CD8-positive, alpha-beta memory T cell (primary cell): ENCODE results near the gene RNF169. TPM values are rescaled to one million over a fixed set of nuclear protein-coding genes. Genes with fewer than 3 reads are reported as not detected.
A peak's percentile ranks its signal among the peaks of the same experiment; 100 is the strongest.
"Not testable (repeated sequence)": the region's sequence is repeated elsewhere in the genome, so short reads cannot be mapped to it uniquely, and the experiment has no call there.

Experiments
- CTCF ChIA-PET: fragments of 350-600 bp; sonication (Branson Sonifier 250); formaldehyde crosslinking; loops from one replicate; lab custom pipeline; 2021; ENCODE audit warnings: antibody characterized with exemption; lab: Charles Lee
- POLR2A ChIA-PET: fragments of 350-600 bp; sonication (Branson Sonifier 250); formaldehyde crosslinking; loops from one replicate; lab custom pipeline; 2021; ENCODE audit warnings: antibody characterized with exemption; lab: Charles Lee
- DNase-seq, 5 donors: peaks; one replicate each; pipeline versions ENCODE4 v3.0.0 to v3.0.0-alpha.2; 2020 to 2022; ENCODE audit warnings: mixed read lengths in 1 of 5
- H3K27ac ChIP-seq: one replicate; pipeline ENCODE4 v1.7.0; 2013; ENCODE audit warnings: low read depth, mild to moderate bottlenecking, low read length, moderate library complexity
- H3K27me3 ChIP-seq: 2 replicates; pipeline ENCODE4 v1.7.0; 2013; ENCODE audit warnings: low read length, mild to moderate bottlenecking; ENCODE audit not compliant: insufficient read depth, poor library complexity, severe bottlenecking
- H3K36me3 ChIP-seq: 2 replicates; pipeline ENCODE4 v1.7.0; 2013; ENCODE audit warnings: mild to moderate bottlenecking, low read length, moderate library complexity; ENCODE audit not compliant: insufficient read depth
- H3K4me1 ChIP-seq: 2 replicates; pipeline ENCODE4 v1.7.0; 2013; ENCODE audit warnings: mild to moderate bottlenecking, low read length, moderate library complexity; ENCODE audit not compliant: insufficient read depth
- H3K4me3 ChIP-seq: 2 replicates; pipeline ENCODE4 v1.7.0; 2013; ENCODE audit warnings: mild to moderate bottlenecking, low read length
- H3K9me3 ChIP-seq: 2 replicates; pipeline ENCODE4 v1.7.0; 2013; ENCODE audit warnings: mild to moderate bottlenecking, low read length
- H3K27ac Mint-ChIP-seq, 8 donors: one replicate each; pipeline ENCODE4 v1.8.0; 2020 to 2021; ENCODE audit warnings: mixed read lengths in 8 of 8, mild to moderate bottlenecking in 6 of 8, inconsistent platforms in 3 of 8, moderate library complexity in 3 of 8
- H3K27me3 Mint-ChIP-seq, 2 donors: one replicate each; pipeline ENCODE4 v1.8.0; 2020 to 2021; ENCODE audit warnings: mixed read lengths in 2 of 2, mild to moderate bottlenecking in 1 of 2, moderate library complexity in 1 of 2
- H3K36me3 Mint-ChIP-seq, 3 donors: one replicate each; pipeline ENCODE4 v1.8.0; 2020 to 2021; ENCODE audit warnings: mixed read lengths in 3 of 3, inconsistent platforms in 1 of 3, mild to moderate bottlenecking in 1 of 3
- H3K4me1 Mint-ChIP-seq, 3 donors: one replicate each; pipeline ENCODE4 v1.8.0; 2020 to 2021; ENCODE audit warnings: mixed read lengths in 3 of 3, inconsistent platforms in 1 of 3, mild to moderate bottlenecking in 1 of 3
- H3K4me3 Mint-ChIP-seq, 7 donors: one replicate each; pipeline ENCODE4 v1.8.0; 2020 to 2021; ENCODE audit warnings: mixed read lengths in 7 of 7, mild to moderate bottlenecking in 6 of 7, moderate library complexity in 4 of 7, inconsistent platforms in 2 of 7
- H3K9me3 Mint-ChIP-seq, 5 donors: one replicate each; pipeline ENCODE4 v1.8.0; 2020 to 2022; ENCODE audit warnings: mixed read lengths in 5 of 5, mild to moderate bottlenecking in 3 of 5, moderate library complexity in 2 of 5, inconsistent platforms in 1 of 5
- polyA plus RNA-seq: library from polyadenylated mRNA; unstranded; fragments of 300-500 nt; fragmentation: Illumina TruSeq; gene quantifications from one replicate; pipeline ENCODE4 v1.2.3, GENCODE V29; 2021
- total RNA-seq, 2 experiments: library from RNA; stranded (reverse); gene quantifications; one replicate each; pipeline ENCODE4 v1.2.3, GENCODE V29; 2021

RNF169 gene
- total and polyA plus RNA-seq, 3 experiments from 2014 or later = 2.3 to 13.6 (median 13.4) TPM

DNA sequence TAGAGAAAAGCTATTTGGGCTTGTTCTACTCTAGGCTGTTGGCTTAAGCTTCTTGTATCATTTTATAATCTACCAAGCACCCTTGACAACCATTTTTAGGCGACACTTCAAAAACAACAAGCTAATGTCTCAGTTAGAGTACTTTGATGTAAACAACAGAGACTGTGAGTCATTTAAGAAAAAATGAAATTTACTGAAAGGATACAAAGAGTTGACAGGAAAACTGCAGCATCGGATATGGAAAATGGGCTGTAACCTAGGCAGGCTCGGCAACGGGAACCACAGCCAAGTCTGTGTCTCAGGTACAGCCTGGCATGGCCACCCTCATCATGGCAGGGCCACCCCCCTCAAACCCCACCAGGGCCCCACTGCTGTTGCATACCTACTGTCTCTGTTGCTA lies 4.4 kb upstream of the RNF169 start:
- Mint-ChIP-seq H3K36me3 (peaks cover 0 to 3% (median 0%) of the 10 kb centered on the region in 3 donors), H3K27me3 (peaks cover 3 to 4% of the 10 kb centered on the region in 2 donors), H3K4me3 (no peak overlapping the region), H3K4me1 (peaks cover 13 to 45% (median 23%) of the 10 kb centered on the region in 3 donors), H3K9me3 (no peaks in the 10 kb centered on the region), H3K27ac (peak overlapping the region in 1 of 8 donors; percentile 21)
- peaks cover 11% of the 10 kb centered on the region for H3K4me1 ChIP-seq
- DNase-seq = no peak
- H3K27ac ChIP-seq = no peak overlapping the region
- POLR2A ChIA-PET = no interaction called here
- H3K9me3 ChIP-seq = no peaks in the 10 kb centered on the region
- H3K36me3 ChIP-seq = no peaks in the 10 kb centered on the region
- H3K4me3 ChIP-seq = no peak overlapping the region
- CTCF ChIA-PET = interaction anchor here (0.8 to 1.7 kb wide), 6 partner anchors 10 to 42 kb away, joined by 3 to 6 read pairs (median 4); no protein-coding TSS in a partner anchor
- no peaks in the 10 kb centered on the region for H3K27me3 ChIP-seq

DNA sequence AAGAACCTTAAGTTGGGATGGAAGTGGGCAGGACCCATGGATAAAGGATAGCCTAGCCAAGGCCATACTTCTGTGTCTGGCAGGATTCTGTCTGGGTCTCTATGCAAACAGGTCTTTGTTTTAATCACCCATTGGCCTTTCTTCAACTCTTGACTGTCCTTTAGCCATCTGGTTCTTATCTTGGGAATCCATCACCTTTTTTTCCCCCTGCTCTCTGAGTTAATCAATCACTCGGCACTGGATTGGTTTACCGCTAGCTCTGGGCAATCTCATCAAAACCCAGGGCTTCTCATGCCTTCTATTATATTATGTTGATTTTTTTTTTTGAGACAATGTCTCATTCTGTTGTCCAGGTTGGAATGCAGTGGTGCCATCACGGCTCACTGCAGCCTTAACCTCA lies 1.8 kb upstream of the RNF169 start:
- H3K36me3 Mint-ChIP-seq = peaks cover 0 to 6% (median 3%) of the 10 kb centered on the region in 3 donors
- CTCF ChIA-PET = interaction anchor here (0.7 to 1.8 kb wide), 2 partner anchors 18 to 20 kb away, joined by 3 to 4 read pairs; no protein-coding TSS in a partner anchor

DNA sequence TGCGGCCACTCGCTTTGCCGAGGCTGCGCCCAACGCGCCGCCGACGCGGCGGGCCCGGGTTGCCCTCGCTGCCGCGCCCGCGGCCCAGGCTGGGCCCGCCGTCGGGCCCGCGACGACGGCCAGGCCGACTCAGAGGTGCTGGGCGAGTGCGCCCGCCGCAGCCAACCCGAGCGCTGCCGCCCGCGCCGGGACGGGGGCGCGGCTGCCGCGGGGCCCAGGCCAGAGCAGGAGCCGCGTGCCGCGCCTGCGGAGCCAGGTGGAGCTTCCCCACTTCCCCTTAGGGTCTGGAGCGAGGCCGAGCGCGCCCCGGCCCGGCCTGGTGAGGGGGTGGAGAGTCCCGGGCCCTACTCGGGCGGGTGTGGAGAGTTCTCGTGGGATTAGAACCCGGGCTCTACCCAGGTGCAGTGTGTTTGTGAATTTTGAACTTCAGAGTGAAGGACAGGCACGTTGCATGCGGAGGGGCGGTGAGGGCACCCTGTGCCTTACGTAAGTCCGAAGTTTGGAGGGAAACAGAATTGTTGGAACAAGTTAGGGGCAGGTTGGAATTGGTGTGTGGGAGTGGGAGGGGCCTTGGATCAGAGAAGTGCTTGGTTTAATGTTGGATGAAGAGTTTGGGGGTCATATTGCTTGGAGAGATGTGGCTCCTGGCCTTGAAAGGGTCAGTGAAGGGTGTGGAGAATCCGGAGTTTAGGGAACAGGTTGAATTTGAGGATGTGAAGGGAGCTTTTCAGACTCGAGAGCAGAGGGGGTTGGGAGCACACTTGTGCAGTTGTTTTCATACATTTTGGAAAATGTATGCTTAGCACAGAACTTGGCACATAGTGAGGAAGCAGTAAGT lies 697 bp downstream of the RNF169 start:
- H3K27me3 ChIP-seq = no peaks in the 10 kb centered on the region
- H3K27ac ChIP-seq = peak overlapping the region; percentile 85
- Mint-ChIP-seq H3K27me3 (no peaks in the 10 kb centered on the region), H3K27ac (peak overlapping the region; percentile 69 to 98 (median 94)), H3K4me1 (peaks cover 39 to 65% (median 49%) of the 10 kb centered on the region in 3 donors), H3K9me3 (no peaks in the 10 kb centered on the region), H3K36me3 (peaks cover 0 to 9% (median 3%) of the 10 kb centered on the region in 3 donors), H3K4me3 (peak overlapping the region; percentile 86 to 99 (median 95))
- POLR2A ChIA-PET = interaction anchor here (0.6 to 1.9 kb wide), 3 partner anchors 10 to 256 kb away, joined by 6 read pairs; partner anchors contain the start of gene LIPT2
- CTCF ChIA-PET = interaction anchor here (3.0 kb wide), 1 partner anchor 10 kb away, joined by 19 read pairs; no protein-coding TSS in a partner anchor
- H3K36me3 ChIP-seq = no peaks in the 10 kb centered on the region
- no peaks in the 10 kb centered on the region for H3K9me3 ChIP-seq
- DNase-seq = peak in 4 of 5 donors; percentile 33 to 60 (median 42)
- peaks cover 27% of the 10 kb centered on the region for H3K4me1 ChIP-seq
- peak overlapping the region; percentile 76 for H3K4me3 ChIP-seq

More for the DNA sequence above, 1.8 kb upstream of the RNF169 start:
- no peak overlapping the region for H3K27ac ChIP-seq
- H3K36me3 ChIP-seq = no peaks in the 10 kb centered on the region
- H3K27me3 ChIP-seq = no peaks in the 10 kb centered on the region
- peak overlapping the region in 6 of 8 donors; percentile 26 to 95 (median 68) for H3K27ac Mint-ChIP-seq
- no peak overlapping the region for H3K4me3 ChIP-seq
- H3K9me3 ChIP-seq = no peaks in the 10 kb centered on the region
- no peaks in the 10 kb centered on the region for H3K27me3 Mint-ChIP-seq
- peaks cover 26 to 54% (median 34%) of the 10 kb centered on the region in 3 donors for H3K4me1 Mint-ChIP-seq
- POLR2A ChIA-PET = no interaction called here
- DNase-seq = no peak
- peak overlapping the region in 1 of 7 donors; percentile 13 for H3K4me3 Mint-ChIP-seq
- H3K9me3 Mint-ChIP-seq = no peaks in the 10 kb centered on the region
- peaks cover 27% of the 10 kb centered on the region for H3K4me1 ChIP-seq

DNA sequence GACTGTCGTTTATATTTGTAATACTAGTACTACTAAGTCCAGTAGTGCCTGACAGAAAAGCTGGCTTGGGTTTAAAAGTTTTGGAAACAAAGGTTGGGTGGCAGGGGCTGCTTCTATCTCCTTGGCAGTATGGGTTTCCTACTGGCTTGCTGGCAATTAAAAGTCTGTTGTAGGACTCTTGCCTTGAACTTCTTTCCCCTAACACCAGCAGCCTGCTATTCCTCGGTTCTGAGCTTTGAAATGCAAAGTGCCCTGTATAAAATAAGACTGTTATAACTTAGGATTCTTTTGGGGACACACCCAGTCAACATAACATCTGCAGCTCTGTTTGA lies 1.3 kb downstream of the RNF169 start:
- peak overlapping the region; percentile 53 to 98 (median 94) for H3K27ac Mint-ChIP-seq
- no peaks in the 10 kb centered on the region for H3K9me3 ChIP-seq
- H3K4me3 Mint-ChIP-seq = peak overlapping the region; percentile 86 to 99 (median 95)
- no peaks in the 10 kb centered on the region for H3K36me3 ChIP-seq
- DNase-seq = no peak
- CTCF ChIA-PET = interaction anchor here (3.0 kb wide), 1 partner anchor 11 kb away, joined by 19 read pairs; no protein-coding TSS in a partner anchor
- H3K4me3 ChIP-seq = peak overlapping the region; percentile 53
- peaks cover 27% of the 10 kb centered on the region for H3K4me1 ChIP-seq
- H3K27me3 ChIP-seq = no peaks in the 10 kb centered on the region
- H3K27me3 Mint-ChIP-seq = no peaks in the 10 kb centered on the region
- H3K9me3 Mint-ChIP-seq = no peaks in the 10 kb centered on the region
- H3K36me3 Mint-ChIP-seq = peaks cover 0 to 9% (median 3%) of the 10 kb centered on the region in 3 donors
- POLR2A ChIA-PET = no interaction called here
- H3K4me1 Mint-ChIP-seq = peaks cover 45 to 67% (median 55%) of the 10 kb centered on the region in 3 donors
- peak overlapping the region; percentile 39 for H3K27ac ChIP-seq

DNA sequence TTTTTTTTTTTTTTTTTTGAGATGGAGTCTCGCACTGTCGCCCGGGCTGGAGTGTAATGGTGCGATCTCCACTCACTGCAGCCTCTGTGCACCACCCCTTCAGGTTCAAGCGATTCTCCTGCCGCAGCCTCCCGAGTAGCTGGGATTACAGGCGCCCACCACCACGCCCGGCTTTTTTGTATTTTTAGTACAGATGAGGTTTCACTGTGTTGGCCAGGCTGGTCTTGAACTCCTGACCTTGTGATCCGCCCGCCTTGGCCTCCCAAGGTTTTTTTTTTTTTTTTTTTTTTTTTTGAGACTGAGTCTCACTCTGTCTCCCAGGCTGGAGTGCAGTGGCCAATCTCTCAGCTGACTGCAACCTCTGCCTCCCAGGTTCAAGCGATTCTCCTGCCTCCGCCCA lies 1.9 kb downstream of the RNF169 start:
- H3K36me3 ChIP-seq, H3K4me3 ChIP-seq, H3K36me3 Mint-ChIP-seq, POLR2A ChIA-PET, DNase-seq, CTCF ChIA-PET, H3K27ac ChIP-seq, H3K27me3 Mint-ChIP-seq, H3K9me3 Mint-ChIP-seq, H3K27me3 ChIP-seq, H3K9me3 ChIP-seq: not testable (repeated sequence)
- Mint-ChIP-seq H3K27ac (peak overlapping the region in 2 of 8 donors; percentile 10 to 57), H3K4me3 (peak overlapping the region; percentile 46 to 99 (median 95)), H3K4me1 (peaks cover 51 to 74% (median 62%) of the 10 kb centered on the region in 3 donors)
- H3K4me1 ChIP-seq = peaks cover 27% of the 10 kb centered on the region

DNA sequence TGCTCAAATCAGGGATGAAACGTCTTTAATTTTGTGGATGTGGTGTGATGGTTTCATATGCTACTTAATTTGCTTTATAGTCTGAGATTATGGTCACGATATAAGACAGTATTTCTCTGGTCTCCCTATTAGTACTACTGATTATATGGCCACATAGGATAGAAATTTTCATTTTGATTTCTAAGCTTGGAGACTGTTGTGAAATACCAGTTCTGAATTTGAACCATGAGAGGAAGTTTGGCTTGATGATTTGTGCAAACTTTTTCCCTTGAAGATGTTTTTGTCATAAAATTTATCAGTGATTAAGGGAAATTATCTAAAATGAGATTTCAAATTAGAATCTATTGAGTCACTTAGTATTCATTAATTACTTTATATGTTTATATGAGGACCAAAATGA lies 2.7 kb downstream of the RNF169 start:
- Histone ChIP-seq H3K27ac (no peak overlapping the region), H3K4me1 (peaks cover 27% of the 10 kb centered on the region), H3K4me3 (no peak overlapping the region), H3K36me3 (no peaks in the 10 kb centered on the region), H3K27me3 (no peaks in the 10 kb centered on the region), H3K9me3 (no peaks in the 10 kb centered on the region)
- peak overlapping the region; percentile 24 to 96 (median 46) for H3K4me3 Mint-ChIP-seq
- peak overlapping the region in 3 of 8 donors; percentile 5 to 57 (median 11) for H3K27ac Mint-ChIP-seq
- H3K27me3 Mint-ChIP-seq = no peaks in the 10 kb centered on the region
- H3K9me3 Mint-ChIP-seq = peaks cover 0 to under 1% (median 0%) of the 10 kb centered on the region in 5 donors
- H3K4me1 Mint-ChIP-seq = peaks cover 56 to 76% (median 65%) of the 10 kb centered on the region in 3 donors
- no peak for DNase-seq
- ChIA-PET CTCF (no interaction called here), POLR2A (no interaction called here)
- H3K36me3 Mint-ChIP-seq = peaks cover under 1 to 9% (median 7%) of the 10 kb centered on the region in 3 donors

DNA sequence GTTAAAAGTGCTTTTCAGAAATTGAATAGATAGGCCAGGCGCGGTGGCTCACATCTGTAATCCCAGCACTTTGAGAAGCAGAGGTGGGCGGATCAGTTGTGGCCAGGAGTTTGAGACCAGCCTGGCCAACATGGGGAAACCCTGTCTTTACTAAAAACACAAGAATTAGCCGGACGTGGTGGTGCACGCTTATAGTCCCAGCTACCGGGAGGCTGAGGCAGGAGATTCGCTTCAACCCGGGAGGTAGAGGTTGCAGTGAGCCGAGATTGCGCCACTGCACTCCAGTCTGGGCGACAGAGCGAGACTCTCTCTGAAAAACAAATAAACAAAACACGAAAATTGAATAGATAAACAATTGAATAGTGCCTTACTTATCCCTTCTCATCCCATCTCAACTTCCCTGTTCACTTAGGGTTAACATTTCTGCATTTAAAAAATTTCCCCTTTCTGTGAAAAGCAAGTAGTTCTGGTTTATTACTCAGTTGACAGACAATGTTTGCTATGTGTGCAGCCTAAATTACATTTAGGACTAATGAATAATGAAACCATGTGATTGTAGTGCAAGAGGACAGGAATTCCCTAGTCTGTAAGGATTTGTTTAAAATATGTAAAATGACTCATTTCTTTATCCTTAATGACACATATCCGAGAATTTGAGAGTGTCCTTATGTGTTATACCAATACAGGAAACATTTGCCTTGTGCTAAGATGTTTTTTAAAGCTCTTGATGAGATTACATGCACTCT lies 6.0 kb downstream of the RNF169 start:
- POLR2A ChIA-PET = no interaction called here
- Mint-ChIP-seq H3K4me3 (peak overlapping the region in 6 of 7 donors; percentile 15 to 68 (median 44)), H3K36me3 (peaks cover 4 to 9% (median 7%) of the 10 kb centered on the region in 3 donors), H3K4me1 (peaks cover 45 to 56% (median 46%) of the 10 kb centered on the region in 3 donors), H3K9me3 (peaks cover 0 to 5% (median 4%) of the 10 kb centered on the region in 5 donors), H3K27me3 (no peaks in the 10 kb centered on the region), H3K27ac (peak overlapping the region in 2 of 8 donors; percentile 23 to 27)
- Histone ChIP-seq H3K27ac (no peak overlapping the region), H3K36me3 (no peaks in the 10 kb centered on the region), H3K4me1 (peaks cover 13% of the 10 kb centered on the region), H3K27me3 (no peaks in the 10 kb centered on the region), H3K9me3 (no peaks in the 10 kb centered on the region), H3K4me3 (no peak overlapping the region)
- no peak for DNase-seq
- CTCF ChIA-PET = no interaction called here
